CD1c-positive myeloid dendritic cell (primary cell): ENCODE results near the gene PKM.

ENCODE experiments used
- DNase-seq: peaks from one replicate; pipeline ENCODE4 v3.0.0-alpha.2; 2016; ENCODE audit errors: extremely low spot score

Gene PKM

DNA sequence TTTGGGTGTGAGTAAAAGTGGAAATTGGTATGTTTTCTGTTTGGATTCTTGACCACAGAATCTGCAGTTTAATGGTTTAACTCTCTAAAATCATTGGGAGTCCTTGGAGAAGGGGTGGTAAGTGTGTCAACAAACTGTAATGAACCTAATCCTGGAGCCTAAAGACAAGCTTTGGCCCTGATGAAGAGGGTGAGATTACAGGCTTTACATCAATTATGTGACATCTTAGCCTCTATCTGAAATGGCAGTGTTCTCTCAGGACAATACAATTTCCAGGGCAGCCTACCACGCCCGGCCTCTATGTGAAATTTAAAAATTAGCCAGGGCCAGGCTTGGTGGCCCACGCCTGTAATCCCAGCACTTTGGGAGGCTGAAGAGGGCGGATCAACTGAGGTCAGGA, 4.3 kb upstream of the PKM start:
- no peak for DNase-seq

GRCh38 chr15:72233769-72234168, 2.8 kb upstream of the PKM start:
- peak; percentile 59 for DNase-seq

DNA sequence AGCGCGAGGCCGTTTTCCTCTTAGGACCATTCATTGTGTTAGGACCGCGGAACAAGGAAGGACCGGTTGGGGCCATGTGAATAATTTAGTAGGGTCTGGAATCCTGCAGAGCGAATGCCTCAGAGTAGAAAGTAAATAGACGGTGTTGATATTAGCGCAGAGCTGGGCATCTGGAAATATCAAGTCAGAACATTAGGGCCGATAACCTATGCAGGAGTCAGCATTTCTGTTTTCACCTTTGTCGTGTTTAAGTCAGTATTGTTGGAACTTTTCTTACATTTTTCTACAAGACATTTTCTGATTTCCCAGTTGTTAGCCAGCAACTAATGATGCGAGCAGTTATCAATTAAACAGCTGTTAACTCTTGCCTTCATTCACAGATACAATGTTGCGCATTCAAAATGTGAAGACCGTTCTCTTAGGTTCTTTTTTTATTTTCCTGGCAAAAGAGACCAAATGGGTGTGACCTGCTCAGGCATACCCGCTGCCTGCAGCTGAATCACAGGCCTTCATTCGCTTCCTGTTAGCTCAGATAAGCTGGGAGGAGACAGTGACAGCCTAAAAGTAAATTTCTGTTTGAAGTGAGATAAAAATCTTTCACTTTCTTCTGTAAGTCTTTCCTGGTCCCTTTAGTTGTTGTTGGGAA, 966 bp upstream of the PKM start:
- peak; percentile 67 for DNase-seq

DNA sequence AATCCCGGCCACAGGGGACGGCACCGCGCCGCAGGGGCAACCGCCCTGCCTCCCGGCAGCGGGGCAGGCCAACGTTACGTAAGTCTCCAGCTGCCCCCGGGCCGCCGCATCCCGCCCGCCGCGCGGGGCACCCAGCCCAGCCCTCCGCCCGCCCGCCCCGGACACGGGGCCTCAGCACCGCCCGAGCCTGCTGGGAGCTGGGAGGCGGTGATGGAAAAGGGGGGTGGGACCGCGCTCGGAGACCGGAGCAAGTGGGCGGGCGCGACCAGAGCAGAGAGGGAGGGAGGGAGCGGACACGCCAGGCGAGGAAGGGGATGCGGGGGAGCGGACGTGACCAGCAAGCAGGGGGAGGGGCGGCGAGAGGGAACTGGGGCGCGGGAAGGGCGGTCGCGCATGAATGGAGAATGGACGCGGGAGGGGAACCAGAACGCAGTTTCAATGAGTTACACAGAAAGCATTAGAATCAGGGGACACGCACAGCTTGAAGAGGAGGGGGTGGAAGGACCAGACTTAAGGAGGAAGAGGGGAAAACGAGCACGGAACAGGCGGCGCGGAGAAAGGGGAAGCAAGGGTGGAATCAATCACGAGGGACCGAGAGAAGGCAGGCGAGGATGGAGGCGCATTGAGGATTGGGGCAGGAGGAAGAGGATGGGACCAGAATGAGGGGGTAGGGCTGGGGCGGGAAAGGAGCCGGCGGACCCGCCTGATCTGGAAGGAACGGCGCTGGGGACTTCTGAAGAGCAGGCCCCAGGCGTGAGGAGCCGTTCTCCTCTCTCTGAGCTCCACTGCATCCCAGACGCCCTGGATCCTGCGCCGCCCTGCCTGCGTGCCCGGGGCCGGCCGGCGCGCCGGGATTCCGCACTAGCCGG, 559 bp downstream of the PKM start:
- peak; percentile 93 for DNase-seq

DNA sequence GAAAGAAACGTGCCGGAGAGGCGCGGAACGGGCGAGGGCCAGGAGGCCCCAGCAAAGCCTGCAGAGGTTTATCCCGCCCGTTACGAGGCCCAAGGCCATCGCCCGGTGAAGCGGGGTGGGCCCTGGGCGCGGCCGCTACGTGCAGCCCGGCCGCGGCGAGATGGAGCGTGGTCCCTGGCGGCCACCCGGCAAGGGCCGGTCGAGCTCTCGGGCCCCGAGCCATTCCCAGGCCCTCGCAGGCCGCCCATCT, 1.1 kb downstream of the PKM start:
- no peak for DNase-seq

- peak; percentile 65 for DNase-seq
Observed at GRCh38 chr15:72229076-72229946, 1.7 kb downstream of the PKM start.

GRCh38 chr15:72227720-72228119, 3.3 kb downstream of the PKM start:
- DNase-seq: peak; percentile 76

DNA sequence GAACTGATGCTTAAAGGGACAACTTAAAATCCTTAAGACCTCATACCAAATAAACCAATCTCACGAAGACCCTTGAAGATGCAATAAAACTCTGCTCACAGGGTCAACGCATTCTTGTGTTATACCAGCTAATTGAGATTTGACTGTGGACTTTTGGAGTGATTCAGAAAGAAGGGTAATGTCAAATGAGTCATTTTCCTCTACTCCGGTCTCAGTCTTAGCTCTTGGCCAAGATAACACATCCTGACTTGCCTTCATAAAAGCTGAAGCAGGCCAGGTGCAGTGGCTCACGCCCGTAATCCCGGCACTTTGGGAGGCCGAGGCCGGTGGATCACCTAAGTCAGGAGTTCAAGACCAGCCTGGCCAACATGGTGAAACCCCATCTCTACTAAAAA, 3.8 kb downstream of the PKM start:
- DNase-seq: peak; percentile 38

- DNase-seq: no peak
Observed at GRCh38 chr15:72223278-72223677, 7.7 kb downstream of the PKM start.

DNA sequence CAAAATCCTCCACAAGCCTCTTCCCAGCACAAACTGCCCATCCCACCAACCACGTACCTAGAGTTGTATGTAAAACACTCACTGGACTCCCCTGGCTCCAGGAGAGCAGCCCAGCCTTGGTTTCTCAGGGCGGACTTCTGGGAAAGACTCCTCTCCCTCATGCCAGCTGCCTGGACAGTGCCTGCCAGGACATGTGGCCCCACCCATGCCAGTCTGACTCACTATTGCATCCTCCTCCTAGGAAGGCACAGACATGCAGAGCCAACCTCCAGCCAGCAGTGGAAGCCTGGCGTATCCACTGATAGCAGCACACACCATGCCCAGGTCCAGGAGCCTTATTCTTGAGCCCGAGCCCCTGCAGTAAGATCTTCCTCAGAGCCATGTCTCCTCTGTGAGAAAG, 8.6 kb downstream of the PKM start:
- peak; percentile 30 for DNase-seq

GRCh38 chr15:72220687-72221086, 10.3 kb downstream of the PKM start:
- DNase-seq: peak; percentile 39

DNA sequence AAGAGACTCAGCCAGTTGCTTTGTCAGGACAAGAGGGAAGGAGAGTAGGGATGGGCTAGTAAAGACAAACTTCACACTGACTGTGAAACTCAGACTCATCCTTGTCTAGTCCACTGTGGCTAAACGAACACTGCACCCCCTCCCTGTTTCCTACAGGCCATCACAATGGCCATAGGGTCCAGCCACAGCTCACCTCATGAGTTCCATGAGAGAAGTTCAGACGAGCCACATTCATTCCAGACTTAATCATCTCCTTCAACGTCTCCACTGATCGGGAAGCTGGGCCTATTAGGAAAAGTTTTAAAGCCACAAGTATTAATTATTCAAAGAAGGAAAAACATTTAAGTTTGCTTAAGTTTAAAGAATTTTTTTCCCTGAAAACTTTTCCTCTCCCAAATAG, 13.8 kb downstream of the PKM start:
- DNase-seq: no peak

DNA sequence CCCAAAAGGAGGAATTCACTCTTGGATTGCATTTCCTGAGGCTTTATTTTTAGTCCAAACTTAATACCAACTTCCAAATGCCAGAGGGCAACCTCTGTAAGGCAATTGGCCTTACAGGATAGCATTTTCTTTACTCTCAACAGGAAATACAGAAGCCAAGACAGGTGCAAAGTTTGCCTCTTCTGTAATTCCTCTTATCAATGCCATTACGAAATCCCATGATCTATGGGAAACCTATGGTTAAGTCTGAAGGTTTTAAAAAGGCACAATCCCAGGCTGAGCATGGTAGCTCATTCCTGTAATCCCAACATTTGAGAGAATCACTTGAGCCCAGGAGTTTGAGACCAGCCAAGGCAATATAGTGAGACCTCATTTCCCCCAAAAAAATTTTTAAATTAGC, 14.9 kb downstream of the PKM start:
- DNase-seq: no peak

DNA sequence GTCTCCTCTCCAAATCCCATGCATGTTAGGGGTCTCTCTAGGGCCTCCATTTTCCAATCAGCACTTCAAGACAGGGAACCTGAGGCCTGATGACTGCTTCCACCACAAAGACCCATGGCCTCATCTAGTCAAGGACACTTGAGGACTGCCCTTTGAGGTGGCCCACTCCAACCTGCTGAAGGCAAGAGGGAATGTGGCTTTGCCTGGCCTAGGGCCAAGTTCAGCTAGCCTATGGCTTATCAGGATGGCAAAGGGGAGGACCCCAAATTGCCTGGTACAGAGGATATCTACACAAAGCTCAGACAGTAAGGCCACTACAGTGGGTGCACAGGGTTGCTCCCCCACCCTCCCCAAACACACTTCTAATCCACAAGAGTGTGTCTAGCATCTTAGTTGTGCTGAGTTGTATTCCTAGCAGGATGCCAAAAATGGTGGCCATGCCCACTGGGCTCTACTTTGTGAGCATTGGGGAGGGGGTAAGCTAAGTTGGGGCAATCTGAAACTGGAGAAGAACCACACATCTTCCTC, 23.4 kb downstream of the PKM start:
- DNase-seq: no peak

- DNase-seq: no peak
Observed at GRCh38 chr15:72206677-72207000, 24.4 kb downstream of the PKM start.

- no peak for DNase-seq
Observed at GRCh38 chr15:72205896-72206676, 24.9 kb downstream of the PKM start.

GRCh38 chr15:72205273-72205672, 25.7 kb downstream of the PKM start:
- no peak for DNase-seq

GRCh38 chr15:72203507-72203837, 27.5 kb downstream of the PKM start:
- DNase-seq: no peak

DNA sequence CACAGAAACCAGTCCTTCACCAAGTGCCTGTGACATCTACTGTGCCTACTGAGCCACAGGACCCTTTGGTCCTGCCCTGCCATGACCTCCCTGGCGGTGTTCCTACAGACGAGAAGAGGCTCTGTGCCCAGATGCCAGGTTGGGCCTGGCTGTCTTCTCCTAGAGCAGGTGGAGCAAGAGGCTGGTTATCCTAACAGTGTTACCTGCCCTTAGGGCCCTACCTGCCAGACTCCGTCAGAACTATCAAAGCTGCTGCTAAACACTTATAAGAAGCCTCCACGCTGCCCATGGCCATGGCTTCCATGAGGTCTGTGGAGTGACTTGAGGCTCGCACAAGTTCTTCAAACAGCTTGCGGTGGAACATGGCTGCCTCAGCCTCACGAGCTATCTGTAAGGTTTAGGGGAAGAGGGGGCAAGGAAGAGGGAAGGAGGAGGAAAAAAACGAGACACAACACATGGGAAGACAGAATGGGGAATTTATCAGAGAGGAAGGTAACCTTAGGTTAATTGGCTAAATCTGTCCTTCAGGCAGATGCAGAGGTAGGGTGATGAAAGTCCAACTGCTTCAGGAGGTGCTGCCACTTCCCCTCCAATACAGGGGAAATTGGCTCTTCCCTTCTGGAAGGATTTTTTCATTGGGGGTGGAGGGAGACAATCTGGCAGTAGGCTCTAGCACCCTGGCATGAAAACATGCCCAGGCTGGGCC, 28.0 kb downstream of the PKM start:
- no peak for DNase-seq

- no peak for DNase-seq
Observed at GRCh38 chr15:72202302-72202701, 28.7 kb downstream of the PKM start.

GRCh38 chr15:72201391-72201921, 29.5 kb downstream of the PKM start:
- DNase-seq: no peak
